Stimulated activated CD8-positive, alpha-beta memory T cell treated with anti-CD3 and anti-CD28 coated beads, Interleukin-7, amount 100 ng/mL, for 4 hours (primary cell): Measurements from ENCODE around the gene PTPN3.

ENCODE experiments used
- DNase-seq, 2 donors: peaks; one replicate each; pipeline ENCODE4 v3.0.0-alpha.2; 2020; ENCODE audit warnings: low read depth in 2 of 2

PTPN3 gene

DNA sequence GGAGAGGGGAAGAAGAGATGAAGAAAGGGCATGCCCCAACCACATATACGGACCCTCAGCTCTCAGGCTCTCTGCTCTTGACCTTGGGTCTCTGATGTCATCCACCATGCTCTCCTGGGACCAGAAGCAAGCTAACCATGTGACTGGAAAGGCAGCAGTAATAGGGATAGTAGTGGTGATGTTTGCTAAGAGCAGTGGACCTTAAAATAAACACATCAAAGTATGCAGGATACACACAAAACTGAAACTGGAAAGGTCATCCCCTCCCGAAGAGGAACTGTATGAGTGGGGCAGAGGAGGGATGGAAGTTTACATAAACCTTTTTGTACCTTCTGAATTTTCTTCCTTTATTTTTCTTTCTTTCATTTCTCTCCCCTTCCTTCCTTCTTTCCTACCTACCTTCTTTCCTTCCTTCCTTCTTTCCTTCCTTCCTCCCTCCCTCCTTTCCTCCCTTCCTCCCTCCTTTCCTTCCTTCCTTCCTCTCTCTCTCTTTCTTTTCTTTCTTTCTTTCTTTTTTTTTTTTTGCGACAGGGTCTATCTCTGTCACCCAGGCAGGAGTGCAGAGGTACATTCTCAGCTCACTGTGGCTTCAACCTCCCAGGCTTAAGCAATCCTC, 8.1 kb upstream of the PTPN3 start:
- no peak for DNase-seq

DNA sequence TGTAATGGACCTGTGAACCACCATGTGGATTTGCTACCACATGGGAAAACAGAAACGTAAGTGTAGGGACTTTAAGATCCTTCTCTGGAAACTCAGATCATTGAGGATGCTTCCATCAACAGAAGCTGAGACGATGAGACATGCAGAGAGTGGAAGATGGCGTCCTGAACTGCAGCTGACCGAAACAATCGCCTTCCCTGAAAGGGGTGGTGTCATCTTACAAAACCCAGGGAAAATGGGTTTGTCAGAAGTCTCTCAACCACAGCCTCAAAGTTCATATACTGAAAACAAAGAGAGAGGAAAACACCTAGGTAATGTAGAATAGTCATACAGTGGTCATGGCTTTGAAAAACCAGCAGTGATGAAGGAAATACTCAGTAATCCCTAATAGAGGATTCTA, 6.6 kb upstream of the PTPN3 start:
- no peak for DNase-seq

- DNase-seq, result no peak
These were observed 2.4 kb upstream of the PTPN3 start for GRCh38 chr9:109500421-109500974.

DNA sequence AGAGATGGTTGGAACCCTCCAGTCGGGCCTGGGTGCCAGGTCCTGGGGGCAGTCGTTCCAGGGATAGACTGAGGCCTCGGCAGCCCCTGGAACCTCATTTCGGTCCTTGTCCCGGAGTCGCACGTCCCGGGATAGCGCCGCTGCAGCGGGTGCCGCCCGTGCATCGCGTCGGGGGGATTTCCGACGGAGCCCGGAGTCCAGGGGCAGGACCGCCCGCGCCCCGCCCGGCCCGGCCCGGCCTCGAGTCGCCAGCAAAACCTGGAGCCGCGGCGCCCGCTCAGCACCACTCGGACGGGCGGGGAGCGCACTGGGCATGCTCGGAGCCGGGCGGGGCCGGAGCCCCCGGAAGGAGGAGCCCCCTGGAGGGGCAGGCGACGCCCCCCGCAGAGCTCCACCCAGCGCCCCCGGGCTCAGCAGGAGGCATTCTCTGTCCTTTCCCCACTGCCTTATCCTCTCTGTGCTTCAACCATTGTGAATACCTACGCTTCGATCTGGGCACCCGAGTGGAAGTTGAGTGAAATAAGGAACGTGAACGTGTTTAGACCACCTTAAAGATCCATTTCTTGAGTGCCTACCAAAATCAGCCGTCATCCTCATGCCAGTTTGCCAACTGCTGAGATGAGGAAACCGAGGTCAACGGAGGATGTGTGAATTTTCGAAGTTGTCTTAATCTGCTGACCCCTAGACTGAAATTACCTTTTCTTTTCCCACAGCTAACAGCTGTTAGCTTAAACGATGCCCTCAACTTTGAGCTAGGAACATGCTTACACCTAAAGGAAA, 1.7 kb upstream of the PTPN3 start:
- no peak for DNase-seq

- DNase-seq, result no peak
These were observed 1.1 kb upstream of the PTPN3 start for GRCh38 chr9:109499093-109499630.

- no peak for DNase-seq
These were observed 617 bp downstream of the PTPN3 start for GRCh38 chr9:109497226-109498153.

DNA sequence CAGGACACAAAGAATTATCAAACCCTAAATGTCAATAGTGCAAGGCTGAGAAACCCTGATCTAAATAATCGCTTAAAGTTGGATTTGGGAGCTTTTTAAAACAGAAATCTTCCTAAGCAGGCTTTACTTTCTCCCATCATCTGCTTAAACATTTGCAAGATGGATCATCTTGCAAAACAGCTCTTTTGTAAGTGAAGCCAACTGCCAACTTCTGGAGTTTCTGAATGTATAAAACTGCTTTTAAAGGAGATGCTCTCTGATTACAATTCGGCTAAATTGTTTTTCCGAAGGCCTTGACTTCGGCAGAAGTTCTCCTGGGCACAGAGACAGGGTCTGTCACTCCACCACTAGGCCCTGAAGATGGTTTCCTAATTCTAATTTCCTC, 1.3 kb downstream of the PTPN3 start:
- DNase-seq, result no peak

DNA sequence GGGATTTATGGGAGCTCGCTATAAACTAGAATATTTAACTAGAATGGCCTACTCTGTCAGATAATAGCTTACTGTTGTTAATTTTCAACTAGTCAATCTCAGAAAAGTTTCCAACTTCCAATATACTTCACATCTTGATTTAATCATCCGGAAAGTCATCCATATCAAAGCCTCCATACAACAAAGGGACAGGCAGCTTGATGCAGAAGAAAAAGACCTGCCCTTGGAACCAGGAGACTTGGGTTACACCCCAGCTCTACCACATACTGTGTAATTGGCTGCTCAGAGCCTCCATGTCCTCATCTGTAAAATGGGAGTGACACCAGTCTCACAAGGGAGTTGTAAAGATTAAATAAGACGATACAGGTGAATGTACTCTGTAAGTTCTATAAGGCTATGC, 1.9 kb downstream of the PTPN3 start:
- DNase-seq, result no peak

- no peak for DNase-seq
These were observed 4.5 kb downstream of the PTPN3 start for GRCh38 chr9:109493648-109494047.

- DNase-seq, result no peak
These were observed 6.5 kb downstream of the PTPN3 start for GRCh38 chr9:109491590-109491989.

GRCh38 chr9:109488791-109489492, 9.2 kb downstream of the PTPN3 start:
- no peak for DNase-seq

DNA sequence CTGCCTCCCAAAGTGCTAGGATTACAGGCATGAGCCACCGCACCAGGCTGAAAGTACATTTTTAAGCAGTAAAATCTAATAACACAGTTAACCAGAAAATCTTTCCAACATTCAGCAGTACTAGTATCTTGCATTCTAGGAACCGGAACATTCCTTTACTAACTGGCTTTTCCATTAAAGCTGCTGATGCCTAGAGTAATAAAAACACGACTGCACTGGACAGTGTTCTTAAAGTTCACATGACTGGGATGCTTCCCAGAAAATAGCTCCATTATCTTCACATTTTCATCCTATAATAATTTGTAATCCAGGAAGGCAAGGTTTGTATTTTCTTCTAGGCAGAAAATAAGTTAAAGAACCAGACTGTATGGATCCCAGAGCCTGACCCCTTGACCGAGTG, 9.8 kb downstream of the PTPN3 start:
- no peak for DNase-seq

GRCh38 chr9:109487247-109487646, 10.9 kb downstream of the PTPN3 start:
- no peak for DNase-seq

DNA sequence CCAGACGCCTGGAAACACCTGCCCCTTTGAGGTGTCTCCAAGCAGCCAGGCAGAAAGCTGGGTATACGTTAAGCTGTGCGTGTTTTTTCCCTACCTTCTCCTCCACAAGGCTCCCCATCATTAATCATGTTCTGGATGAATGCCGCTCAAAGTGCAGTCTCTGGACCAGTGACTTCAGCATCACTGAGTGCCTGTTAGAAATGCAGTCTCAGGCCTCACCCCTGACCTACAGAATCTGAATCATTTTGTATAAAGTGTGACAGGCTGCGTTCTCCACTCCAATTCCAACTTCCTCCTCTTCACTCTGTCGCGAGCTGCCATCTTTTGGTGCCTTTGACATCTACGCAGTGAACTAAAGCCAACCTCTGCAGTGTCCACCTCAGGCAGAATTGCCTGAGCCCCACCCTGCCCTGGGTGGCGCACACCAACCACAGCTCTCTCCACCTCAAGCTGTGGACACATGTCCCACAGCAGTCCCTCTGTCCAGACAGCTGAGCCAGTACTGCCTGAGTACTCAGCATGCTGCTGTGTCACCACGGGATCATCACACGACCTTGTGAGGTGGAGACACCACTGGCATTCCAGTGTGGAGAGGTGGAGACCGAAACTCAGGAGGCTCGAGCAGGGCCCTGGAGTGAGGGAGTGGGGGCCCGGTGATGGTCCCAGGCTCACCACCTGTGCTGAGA, 14.2 kb downstream of the PTPN3 start:
- no peak for DNase-seq

DNA sequence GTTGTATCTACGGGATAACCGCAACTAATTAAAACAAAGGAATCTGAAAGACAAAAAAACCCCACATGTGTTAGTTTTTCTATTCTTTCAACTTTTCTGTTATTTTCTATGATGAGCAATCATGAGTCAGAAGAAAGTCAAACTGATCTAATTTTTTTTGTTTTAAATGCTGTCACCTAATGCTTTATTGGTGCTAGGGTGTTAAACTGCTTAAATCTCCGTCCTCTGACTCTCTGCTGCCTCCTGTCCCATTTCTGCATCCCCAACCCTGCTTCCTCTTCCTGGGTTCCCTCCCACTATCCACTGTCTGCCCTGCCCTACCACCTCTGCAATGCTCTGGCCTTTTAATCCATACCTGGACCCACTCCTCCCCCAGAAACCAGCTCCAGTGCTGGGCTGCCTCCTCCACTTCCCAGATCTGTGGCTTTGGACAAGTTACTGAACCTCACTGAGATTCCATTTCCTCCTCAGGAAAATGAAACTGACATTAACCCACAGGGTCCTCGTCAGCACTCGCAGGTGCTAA, 15.7 kb downstream of the PTPN3 start:
- no peak for DNase-seq

- no peak for DNase-seq
These were observed 16.3 kb downstream of the PTPN3 start for GRCh38 chr9:109481856-109482255.

DNA sequence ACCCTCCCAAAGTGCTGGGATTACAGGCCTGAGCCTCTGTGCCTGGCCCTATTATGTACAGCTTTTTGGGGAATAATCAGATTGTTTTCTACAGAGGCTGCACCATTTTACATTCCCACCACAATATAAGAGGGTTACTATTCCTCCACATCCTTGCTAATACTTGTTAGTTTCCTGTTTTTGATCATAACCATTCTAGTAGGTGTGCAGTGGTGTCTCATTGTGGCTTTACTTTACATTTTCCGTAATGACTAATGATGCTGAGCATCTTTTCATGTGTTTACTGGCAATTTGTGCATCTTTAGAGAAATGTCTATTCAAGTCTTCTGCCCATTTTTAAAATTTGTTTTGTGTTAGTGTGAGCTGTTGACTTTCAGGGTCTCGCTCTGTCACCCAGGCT, 18.3 kb downstream of the PTPN3 start:
- DNase-seq, result no peak

GRCh38 chr9:109478665-109479380, 19.3 kb downstream of the PTPN3 start:
- no peak for DNase-seq

- DNase-seq, result no peak
These were observed 20.0 kb downstream of the PTPN3 start for GRCh38 chr9:109478051-109478563.
